CD4-positive, alpha-beta T cell treated with Interleukin-1 beta for 1 hour (primary cell): ENCODE measurements around the gene IBA57.
"Not testable (repeated sequence)": the region's sequence is repeated elsewhere in the genome, so short reads cannot be mapped to it uniquely, and the experiment has no call there.

Experiments
- DNase-seq, 2 donors: peaks; one replicate each; pipeline ENCODE4 v3.0.0-alpha.2; 2020 to 2022

IBA57 gene

DNA sequence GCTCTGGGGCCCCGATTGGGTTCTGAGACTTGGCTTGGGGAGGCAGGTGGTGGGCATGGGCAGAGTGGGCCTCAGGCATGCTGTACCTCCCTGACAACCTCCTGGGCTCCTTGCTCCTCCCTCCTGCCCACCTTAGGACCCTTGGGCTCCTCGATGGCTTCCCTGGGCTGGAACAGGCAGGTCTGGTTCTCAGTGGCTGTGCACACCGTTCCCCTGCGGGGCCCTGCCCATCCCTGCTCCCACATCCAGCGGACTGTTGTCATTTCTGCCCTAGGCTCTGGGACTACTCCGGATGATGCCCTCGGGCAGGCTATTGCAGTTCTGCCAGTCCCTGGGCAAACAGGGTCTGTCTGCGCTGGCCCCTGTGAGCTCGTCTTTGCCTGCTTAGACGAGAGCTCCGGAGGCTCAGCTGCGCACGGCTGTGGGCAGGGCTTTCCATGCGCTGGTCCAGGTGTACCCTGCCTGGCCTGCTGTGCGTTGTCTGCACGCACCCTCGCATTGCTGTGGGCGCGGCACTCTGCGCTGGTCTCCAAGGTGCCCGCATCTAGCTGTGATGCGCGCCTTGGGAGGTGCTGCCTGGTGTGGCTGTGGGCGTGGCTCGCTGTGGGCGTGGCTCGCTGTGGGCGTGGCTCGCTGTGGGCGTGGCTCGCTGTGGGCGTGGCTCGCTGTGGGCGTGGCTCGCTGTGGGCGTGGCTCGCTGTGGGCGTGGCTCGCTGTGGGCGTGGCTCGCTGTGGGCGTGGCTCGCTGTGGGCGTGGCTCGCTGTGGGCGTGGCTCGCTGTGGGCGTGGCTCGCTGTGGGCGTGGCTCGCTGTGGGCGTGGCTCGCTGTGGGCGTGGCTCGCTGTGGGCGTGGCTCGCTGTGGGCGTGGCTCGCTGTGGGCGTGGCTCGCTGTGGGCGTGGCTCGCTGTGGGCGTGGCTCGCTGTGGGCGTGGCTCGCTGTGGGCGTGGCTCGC lies 8.2 kb downstream of the IBA57 start:
- peak in 1 of 2 donors; percentile 40 for DNase-seq

DNA sequence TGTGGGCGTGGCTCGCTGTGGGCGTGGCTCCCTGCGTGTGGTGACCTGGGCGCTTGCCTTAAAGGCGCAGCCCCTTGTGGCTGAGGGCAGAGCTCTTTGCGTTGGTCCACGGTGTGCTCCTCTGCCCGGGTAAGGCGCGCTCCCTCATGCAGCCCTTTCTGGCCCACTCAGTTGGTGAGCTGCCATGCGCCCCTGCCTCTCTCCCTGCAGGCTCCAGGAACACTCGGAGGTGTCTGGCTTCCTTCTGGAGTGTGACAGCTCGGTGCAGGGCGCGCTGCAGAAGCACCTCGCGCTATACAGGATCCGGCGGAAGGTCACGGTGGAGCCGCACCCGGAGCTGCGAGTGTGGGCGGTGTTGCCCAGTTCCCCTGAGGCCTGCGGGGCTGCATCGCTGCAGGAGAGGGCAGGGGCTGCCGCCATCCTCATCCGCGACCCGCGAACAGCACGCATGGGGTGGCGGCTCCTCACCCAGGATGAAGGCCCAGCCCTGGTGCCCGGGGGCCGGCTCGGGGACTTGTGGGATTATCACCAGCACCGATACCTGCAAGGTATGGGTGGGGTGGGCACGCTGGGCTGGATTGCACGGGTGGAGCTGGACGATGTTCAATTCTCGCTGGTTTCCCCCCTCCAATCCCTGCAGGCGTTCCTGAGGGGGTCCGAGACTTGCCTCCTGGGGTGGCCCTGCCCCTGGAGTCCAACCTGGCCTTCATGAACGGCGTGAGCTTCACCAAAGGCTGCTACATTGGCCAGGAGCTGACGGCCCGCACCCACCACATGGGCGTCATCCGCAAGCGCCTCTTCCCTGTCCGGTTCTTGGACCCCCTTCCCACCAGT lies 9.1 kb downstream of the IBA57 start:
- DNase-seq = peak; percentile 38 to 52

DNA sequence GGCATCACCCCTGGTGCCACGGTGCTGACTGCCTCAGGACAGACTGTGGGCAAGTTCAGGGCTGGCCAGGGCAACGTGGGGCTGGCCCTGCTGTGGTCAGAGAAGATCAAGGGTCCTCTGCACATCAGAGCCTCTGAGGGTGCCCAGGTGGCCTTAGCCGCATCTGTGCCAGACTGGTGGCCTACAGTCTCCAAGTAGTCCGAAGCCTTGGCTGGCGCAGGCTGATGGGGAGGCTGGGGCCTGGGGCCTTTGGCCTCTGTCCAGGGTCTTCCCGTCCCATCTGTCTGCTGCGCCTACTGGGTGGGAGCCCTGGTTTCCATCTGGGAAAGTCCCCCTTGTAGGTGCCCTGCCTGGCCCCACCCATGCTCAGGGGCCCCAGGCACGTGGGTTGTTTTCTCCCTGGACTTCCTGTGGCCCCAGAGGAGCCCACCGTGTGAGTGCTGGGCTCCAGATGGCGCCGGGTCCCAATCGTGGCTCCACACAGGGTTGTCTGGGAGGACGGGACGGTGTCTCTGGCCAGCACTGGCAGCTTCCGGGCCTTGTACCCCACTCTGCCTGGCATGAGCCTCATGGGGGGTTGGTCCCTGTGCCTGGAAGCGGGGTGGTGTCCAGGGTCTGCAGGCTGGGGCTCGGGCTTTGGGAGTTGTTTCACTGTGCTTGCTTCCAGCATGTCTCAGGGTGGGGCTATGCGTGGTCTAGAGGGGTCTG lies 9.9 kb downstream of the IBA57 start:
- no peak for DNase-seq

DNA sequence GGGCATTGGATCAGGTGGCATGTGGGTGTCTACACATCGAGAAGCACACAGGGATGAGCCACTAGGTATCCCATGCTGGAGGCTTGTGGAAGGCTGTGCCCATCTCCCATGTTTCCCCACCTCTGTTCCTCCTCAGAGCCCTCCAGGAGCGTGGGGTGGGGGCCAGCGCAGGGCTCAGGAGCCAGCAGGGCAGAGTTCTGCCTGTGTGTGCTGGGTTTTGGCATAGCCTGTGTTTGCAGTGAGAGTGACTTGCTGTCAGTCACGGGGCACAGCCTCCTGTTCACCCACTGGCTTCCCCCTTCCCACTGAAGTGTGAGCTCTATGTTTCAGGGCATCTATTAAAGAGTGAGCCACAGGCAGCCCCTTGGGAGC lies 10.4 kb downstream of the IBA57 start:
- DNase-seq = no peak

DNA sequence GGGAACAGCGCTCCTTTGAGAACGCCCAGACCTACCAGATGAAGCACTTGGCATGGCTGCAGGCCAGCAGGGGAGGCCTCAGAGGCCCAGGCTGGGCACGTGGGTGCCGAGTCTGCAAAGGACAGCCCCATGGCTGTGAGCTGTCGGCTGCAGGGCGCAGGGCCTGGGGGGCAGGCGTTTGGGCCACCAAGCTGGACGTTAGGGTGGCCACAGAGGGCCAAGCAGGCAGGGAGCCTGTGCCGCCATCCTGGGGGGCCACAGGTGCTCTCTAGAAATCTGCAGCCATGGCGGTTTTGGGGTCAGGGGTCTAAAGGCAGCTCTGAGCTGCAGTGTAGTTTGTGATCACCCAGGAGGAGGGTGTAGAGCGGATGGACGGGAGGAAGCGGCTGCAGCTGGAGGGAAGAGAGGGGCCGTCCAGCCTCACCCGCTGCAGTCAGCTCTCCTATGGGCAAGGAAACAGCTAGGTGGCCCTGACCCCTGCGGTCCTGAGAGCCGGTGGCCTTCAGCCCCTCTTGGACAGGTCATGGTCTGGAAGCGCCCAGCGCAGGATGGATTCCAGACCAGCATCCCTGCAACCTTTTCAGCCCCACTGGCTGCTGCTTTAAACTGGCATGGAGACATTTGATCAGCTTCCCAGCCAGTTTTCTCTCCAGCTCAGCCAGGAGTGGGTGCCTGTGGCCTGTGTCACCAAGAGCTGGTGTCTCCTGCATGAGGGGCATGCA lies 11.0 kb downstream of the IBA57 start:
- DNase-seq = no peak

DNA sequence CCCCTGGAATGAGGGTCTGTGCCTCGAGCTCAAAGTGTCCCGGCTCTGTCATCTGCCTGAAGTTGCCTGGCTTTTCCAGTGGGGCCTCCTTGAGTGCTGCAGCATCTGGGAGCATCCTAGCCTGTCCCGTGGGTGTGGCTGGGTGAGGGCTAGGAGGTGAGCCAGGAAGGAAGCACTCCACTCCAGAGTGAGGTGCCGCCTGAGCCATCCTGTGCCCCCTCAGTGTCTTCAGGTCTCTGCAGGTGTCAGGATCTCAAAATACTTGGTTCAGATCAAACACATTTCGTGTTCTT lies 11.5 kb downstream of the IBA57 start:
- DNase-seq = no peak

DNA sequence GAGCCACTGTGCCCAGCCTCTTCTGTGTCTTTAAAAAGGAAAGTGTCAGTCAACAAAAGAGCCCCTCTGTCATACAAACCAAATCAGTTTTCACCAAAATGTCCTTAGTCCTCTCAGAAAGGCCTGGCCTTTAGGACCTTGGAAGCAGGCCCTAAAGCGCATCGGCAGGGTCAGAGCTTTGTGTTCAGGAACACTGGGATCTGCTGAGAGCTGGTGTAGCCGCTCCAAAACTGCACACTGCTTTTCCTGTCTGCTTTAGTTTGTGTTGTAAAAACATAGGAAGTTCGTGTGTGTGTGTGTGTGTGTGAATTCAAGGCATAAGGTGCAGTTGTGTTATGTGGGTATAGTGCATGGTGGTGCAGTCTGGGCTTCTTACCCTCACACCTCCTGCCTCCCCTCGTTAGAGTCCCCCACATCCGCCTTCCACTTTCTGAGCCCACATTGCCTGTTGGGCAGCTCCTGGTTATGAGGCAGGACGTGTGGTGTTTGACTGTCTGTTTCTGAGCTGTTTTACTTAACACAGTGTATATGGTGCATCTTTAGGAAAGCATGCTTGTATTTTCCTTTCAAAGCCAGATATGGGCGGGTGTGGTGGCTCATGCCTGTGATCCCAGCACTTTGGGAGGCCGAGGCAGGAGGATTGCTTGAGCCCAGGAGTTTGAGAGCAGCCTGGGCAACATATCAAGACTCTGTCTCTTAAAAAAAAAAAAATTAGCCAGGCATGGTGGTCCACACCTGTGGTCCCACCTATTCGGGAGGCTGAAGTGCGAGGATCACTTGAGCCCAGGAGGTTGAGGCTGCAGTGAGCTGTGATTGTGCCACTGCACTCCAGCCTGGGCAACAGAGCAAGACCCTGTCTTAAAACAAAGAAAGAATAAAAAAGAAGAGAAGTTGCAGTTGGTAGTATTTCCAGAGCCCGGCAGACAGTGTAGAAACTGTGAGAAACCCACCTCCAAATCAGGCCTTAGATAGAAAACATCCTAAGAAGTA lies 12.4 kb downstream of the IBA57 start:
- DNase-seq = no peak

DNA sequence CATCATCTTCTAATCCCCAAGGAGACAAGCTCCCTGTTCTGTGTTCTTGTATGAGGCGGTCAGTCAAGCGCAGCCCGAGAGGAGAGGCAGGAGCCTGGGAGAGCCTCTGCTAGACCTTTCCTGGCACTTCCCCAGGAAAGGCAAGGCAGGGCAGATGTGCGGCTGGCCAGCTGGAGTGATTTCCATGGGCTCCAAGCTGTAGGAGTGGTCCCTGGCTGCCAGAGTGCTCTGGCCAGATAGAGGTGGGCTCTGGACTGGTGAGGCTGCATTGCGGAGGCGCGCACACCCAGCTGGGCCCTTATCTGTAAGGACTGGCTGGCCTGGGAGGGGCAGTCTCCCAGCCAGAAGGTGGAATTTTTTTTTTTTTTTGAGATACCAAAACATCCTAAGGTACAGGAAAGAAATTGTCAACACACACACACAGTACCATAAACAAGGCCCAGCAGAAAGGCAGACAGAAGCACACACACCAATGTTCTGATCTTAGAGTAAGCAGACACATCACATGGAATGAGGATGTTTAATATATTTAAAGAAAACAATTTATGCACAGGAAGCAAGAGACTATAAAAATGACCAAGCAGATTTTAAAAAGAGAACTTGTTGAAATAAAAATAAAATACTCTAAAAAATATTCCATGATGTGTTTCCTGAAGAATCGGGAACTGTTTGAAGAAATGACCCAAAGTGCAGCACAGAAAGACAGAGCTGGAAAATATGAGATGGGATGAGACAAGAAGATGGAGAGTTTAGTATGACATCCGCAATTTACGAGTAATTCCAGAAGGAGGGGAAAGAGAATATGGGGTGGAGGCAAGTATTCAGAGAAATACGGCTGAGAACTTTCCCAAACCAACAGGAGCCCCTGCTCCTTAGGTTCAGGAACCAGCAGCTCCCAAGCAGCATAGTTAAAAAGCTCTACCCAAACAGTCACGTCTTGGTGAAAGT lies 13.4 kb downstream of the IBA57 start:
- DNase-seq = no peak

DNA sequence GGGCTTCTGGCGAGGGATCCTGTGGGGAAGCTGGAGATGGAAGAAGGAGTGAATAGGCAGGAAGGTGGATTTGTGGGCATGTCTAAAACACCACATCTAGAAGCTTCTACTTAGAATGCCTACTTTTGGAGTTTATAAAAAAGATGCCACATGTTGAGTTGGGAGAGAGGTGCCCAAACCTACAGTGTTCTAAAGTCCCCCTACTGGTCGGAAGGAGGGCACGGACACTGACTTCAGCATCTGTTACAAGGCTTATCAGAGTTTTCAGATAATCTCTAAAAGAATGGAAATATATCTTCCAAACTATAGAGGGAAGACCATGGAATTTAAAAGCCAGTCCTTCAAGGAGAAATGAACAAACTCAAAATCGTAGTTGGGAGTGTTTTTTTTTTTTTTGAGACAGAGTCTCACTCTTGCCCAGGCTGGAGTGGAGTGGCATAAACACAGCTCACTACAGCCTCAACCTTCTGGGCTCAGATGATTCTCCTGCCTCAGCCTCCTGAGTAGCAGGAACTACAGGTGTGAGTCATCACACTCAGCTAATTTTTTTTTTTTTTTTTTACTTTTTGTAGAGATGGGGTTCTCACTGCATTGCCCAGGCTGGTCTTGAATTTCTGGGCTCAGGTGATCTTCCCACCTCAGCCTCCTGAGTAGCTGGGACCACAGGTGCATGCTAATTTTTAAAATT lies 14.8 kb downstream of the IBA57 start:
- DNase-seq = no peak

DNA sequence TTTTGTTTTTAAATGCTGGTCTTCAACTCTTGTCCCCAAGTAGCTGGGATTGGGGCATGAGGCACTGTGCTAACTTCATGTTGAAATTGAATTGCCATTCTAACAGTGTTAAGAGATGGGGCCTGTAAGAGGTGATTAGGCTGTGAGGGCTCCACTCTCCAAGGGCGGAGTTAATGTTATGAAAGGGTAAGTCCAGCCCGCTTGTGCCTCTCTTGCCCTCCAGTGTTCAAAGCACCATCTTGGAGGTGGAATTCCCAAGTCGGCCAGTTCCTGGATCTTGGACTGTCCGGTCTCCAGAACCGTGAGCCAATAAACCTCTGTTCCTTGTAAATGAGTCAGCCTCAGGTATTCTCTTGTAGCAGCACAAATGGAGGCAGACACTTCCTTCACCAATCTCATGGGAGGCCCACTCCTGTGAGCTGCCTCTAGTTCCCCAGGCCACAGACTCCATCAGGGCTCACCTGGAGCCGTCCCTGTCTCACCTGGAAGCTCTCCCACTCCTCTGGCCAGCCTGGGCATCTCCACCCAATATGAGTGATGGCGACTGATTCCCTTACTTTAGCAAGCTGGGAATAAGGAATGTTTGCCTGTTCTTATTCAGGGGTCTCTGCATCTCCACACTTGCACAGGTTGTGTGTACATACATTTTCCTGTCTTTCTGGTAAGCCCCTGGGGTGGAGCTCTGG lies 15.5 kb downstream of the IBA57 start:
- no peak for DNase-seq

DNA sequence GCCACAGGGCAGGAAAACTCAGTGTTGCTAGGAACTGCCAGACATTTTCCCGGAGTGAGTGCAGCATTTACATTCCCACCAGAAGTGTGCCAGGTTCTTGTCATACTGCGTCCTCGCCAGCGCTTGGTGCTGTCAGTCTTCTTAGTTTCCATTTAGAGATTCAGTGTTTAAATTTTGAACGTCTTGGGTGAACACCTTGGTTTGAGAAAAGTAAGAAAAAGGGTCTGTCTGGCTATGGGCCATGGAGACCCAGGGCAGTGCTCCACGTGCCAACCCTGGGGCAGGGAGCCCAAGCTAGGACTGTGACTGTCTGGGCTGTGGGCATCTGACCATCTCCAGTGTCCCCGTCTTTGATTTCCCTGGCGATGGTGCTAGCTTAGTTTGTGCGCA lies 16.0 kb downstream of the IBA57 start:
- no peak for DNase-seq

DNA sequence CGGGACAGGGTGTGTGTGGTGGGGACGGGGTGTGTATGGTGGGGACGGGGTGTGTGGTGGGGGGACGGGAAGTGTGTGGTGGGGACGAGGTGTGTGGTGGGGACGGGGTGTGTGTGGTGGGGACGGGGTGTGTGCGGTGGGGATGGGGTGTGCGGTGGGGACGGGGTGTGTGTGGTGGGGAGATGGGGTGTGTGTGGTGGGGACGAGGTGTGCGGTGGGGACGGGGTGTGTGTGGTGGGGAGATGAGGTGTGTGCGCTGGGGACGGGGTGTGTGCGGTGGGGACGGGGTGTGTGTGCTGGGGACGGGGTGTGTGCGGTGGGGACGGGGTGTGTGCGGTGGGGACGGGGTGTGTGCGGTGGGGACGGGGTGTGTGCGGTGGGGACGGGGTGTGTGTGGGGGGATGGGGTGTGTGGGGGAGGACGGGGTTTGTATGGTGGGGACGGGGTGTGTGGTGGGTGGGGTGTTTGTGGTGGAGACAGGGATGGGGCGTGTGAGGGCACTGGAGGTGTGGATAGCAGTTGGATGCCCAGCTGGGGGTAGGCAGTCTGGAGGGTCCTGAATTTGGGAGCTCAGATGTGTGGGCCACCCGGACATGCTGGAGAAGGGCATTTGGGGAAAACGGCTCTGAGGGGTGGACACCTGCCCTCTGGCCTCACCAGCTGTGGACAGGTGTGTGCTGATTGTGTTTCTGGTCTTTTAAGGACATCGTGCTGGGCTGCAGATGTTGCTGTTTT lies 16.9 kb downstream of the IBA57 start:
- DNase-seq = peak in 1 of 2 donors; percentile 23

DNA sequence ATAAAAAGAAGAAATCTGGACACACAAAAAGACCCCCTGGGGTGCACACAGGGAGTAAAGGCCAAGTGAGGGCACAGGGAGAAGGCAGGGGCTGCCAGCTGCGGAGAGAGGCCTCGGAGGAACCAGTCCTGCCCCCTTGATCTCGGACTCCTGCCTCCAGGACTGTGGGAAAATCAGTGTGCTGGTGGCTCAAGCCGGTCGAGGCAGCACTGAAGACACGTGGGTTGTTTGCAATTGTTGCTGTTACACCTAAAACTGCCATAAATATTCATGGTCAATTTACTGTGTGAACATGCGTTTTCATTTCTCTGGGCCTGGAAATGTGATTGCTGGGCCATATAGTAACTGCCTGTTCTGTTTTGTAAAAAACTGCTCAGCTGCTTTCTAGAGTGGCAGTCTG lies 18.5 kb downstream of the IBA57 start:
- no peak for DNase-seq

DNA sequence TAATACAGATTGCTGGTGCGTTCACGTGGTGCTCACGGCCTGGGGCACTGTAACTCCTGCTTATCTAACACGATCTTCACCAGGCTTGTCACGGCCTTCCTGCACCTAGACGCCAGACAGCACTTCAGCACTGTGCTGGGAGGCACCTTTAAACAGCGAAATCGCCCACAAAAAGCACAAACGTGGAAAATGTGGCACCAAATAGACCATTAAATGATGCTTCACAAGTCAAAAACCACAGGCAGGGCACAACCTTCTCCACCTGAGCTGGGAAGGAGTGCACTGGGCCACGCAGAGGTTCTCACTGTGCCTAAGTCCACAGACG lies 20.0 kb downstream of the IBA57 start:
- DNase-seq = peak; percentile 58 to 69

DNA sequence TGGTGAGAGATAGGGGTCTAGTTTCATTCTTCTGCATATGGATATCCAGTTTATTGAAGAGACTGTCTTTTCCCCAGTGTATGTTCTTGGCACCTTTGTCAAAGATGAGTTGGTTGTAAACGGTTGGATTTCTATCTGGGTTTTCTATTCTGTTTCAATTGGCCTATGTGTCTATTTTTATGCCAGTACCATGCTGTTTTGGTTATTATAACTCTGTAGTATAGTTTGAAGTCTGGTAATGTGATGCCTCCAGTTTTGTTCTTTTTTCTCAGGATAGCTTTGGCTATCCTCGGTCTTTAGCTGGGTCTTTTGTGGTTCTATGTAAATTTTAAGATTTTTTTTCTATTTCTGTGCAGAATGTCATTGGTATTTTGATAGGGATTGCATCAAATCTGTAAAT lies 22.6 kb downstream of the IBA57 start:
- not testable (repeated sequence) for DNase-seq

DNA sequence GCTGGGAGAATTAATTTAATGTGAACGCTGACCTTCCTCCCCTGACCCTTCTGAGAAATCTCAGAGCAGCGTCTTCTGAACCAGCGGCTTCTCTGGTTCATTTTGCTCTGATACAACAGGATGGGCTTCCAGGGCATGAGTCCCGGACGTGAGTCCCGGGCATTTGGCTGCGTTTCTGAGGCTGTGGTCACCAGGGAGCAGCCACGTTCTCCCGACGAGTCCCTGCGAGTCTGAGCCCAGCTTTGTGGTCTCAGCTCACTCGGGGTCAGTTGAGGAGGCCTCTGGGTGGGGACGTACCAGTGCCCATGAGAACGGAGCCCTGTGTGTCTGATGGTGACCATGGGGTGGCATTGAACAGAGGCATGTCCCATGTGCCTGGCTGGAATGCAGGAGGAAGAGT lies 24.6 kb downstream of the IBA57 start:
- DNase-seq = no peak

DNA sequence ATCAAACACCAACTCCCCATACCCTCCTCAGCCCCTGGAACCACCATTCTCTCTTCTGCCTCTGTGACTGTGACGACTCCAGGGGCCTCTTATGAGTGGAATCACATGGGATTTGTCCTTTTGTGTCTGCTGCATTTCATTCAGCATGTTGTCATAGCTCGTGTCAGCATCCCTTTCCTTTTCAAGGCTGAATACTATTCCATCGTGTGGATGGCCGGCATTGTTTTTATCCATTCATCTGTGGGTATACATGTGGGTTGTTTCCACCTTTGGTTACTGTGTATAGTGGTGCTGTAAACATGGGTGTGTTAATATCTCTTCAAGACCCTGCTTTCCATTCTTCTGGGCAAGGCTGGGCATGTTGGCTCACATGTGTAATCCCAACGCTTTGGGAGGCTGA lies 25.2 kb downstream of the IBA57 start:
- DNase-seq = no peak

DNA sequence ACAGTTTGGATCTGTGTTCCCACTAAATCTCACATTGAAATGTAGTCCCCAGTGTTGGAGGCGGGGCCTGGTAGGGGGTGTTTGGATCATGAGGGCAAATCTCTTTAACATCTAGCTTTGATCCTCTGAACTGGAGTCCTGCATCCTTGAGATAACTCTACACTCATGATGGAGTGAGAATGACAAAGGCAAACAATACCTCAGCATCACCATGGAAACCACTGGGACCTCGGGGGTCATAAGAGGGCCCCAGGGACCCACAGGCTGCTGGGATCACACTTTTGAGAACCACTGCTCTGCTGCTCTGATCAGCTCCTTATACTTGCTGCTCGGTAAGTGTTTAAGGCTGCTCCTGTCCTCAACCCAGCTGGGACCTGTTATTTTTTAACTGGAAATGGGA lies 28.8 kb downstream of the IBA57 start:
- DNase-seq = no peak
